ENCODE measurements around the gene MIF4GD. TPM values are rescaled to one million over a fixed set of nuclear protein-coding genes. Genes with fewer than 3 reads are reported as not detected.

Gene MIF4GD, protein sequence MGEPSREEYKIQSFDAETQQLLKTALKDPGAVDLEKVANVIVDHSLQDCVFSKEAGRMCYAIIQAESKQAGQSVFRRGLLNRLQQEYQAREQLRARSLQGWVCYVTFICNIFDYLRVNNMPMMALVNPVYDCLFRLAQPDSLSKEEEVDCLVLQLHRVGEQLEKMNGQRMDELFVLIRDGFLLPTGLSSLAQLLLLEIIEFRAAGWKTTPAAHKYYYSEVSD
- total RNA-seq (2022; extraction: Qiagen RNA extraction; ENCODE audit: low read depth), result 30.1 to 36.9 TPM (median 36.0 TPM) in 5 replicates

DNA sequence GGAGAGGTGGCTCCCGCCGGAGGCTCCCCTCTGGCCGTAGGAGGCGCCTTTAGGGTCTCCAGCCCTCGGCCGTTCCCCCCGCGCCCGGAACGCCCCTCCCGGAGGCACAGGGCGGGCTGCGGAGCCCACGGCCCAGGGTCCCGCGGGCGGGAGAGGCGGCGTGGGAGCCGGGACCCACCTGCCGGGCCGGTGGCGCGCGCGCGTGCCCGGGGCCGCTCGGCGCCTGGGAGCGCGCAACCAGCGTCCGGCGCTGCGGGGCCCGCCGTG, at the start of gene MIF4GD:
TSS of gene MIF4GD (minus strand) at position 266 of the 267 bp plus-strand sequence. CDS start 1,036 bp downstream, outside the sequence.

DNA sequence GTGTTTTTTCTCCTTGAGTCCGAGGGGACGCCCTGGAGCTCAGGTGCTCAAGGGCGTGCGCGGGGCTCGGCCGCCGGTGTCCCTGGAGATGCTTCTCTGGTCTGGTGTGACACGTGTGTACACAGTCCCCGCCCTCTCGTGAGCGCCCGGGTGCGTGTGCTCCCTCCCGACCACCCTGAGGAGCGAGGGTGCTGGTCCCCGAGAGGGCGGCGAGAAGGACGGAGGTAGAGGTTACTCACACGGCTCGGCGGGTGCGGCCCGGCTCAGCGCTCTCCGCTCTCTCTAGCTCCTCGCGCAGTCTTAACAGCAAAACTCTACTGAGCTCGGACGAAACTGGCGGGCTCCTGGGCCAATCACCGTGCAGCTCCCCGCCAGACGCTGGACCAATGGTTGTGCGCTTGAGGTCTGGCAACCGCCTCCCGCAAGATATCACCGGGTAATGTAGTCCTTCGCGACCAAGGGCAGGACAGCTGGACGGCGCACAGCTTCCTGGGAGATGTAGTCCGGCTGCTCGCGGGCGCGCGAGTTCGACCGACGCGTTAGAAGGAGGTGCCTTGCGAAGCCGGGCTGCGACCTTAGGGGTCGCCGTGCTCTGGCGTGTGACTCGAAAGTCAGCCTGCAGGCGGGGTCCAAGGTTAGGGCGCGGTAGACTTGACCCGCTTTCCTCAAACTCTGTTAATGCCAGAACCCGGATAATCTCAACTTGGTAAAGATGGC, 18.2 kb upstream of the MIF4GD start, which contains the start of gene SLC25A19:
TSS of gene SLC25A19 (minus strand) at position 319 of the 717 bp plus-strand sequence. CDS start 2,669 bp downstream, outside the sequence.

DNA sequence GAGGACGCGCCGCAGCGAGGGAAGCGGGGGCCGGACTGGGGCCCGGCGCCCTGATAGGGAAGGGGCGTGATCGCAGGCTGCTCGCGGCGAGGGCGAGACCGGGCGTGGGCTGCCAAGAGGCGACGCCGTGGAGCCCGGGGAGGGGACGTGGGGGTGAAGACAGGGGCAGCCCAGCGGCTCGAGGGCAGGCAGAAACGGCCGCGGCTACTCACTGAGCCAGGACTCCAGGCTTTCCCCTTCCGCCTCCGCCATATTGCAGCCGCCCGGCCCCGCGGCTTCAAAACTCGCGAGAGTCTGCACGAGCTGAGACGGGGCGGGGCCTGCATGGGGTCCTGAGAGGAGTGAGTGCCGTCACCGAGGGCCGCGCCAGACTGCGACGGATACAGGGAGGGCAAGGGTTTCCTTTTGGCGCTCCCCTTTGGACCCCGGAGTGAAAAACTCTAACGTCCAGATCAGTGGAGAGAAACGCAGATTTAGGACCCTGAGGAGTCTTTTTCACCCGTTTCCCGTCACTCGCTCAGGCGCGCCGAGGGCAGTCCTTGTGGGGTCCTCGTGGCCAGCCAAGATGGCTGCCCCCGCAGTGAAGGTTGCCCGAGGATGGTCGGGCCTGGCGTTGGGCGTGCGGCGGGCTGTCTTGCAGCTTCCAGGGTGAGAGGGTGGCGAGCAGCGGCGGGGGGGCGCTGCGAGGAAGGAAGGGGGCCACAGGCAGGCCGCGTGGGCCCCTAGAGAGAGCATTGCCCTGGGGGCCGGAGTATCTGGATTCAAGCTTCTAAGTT, 9.5 kb downstream of the MIF4GD start, which contains the start of the genes GGA3 and MRPS7:
TSS of gene GGA3 (minus strand) at position 271 of the 776 bp plus-strand sequence. CDS start at position 252, 19 bp downstream.
TSS of gene MRPS7 (plus strand) at position 544 of the 776 bp plus-strand sequence. CDS start at position 566, 22 bp downstream.

Other genes starting within 250 kb of the MIF4GD start
- gene ATP5PD, start 224.3 kb downstream of the MIF4GD start, total RNA-seq (2022; extraction: Qiagen RNA extraction; ENCODE audit: low read depth), result 479 to 548 TPM (median 503 TPM) in 5 replicates
- gene KCTD2, start 224.0 kb downstream of the MIF4GD start, total RNA-seq (2022; extraction: Qiagen RNA extraction; ENCODE audit: low read depth), result 27.8 to 28.7 TPM (median 27.9 TPM) in 5 replicates
- gene SLC16A5, start 183.3 kb downstream of the MIF4GD start, total RNA-seq (2022; extraction: Qiagen RNA extraction; ENCODE audit: low read depth), result 20.6 to 29.3 TPM (median 26.9 TPM) in 5 replicates
- 17.8 to 22.6 TPM (median 18.7 TPM) in 5 replicates for gene ARMC7, start 161.3 kb downstream of the MIF4GD start, total RNA-seq (2022; extraction: Qiagen RNA extraction; ENCODE audit: low read depth)
- gene NT5C, start 139.5 kb downstream of the MIF4GD start, total RNA-seq (2022; extraction: Qiagen RNA extraction; ENCODE audit: low read depth), result 87.9 to 130 TPM (median 123 TPM) in 5 replicates
- gene JPT1, start 116.7 kb downstream of the MIF4GD start, total RNA-seq (2022; extraction: Qiagen RNA extraction; ENCODE audit: low read depth), result 746 to 889 TPM (median 834 TPM) in 5 replicates
- 351 to 397 TPM (median 381 TPM) in 5 replicates for gene SUMO2, start 88.3 kb downstream of the MIF4GD start, total RNA-seq (2022; extraction: Qiagen RNA extraction; ENCODE audit: low read depth)
- 97.9 to 115 TPM (median 108 TPM) in 5 replicates for gene NUP85, start 65.6 kb downstream of the MIF4GD start, total RNA-seq (2022; extraction: Qiagen RNA extraction; ENCODE audit: low read depth)
- 25.0 to 33.0 TPM (median 28.9 TPM) in 5 replicates for gene GGA3, start 9.6 kb downstream of the MIF4GD start, total RNA-seq (2022; extraction: Qiagen RNA extraction; ENCODE audit: low read depth)
- gene MRPS7, start 9.4 kb downstream of the MIF4GD start, total RNA-seq (2022; extraction: Qiagen RNA extraction; ENCODE audit: low read depth), result 146 to 185 TPM (median 183 TPM) in 5 replicates
- 17.6 to 24.7 TPM (median 22.9 TPM) in 5 replicates for gene SLC25A19, start 18.2 kb upstream of the MIF4GD start, total RNA-seq (2022; extraction: Qiagen RNA extraction; ENCODE audit: low read depth)
- 94.4 to 114 TPM (median 98.5 TPM) in 5 replicates for gene GRB2, start 134.4 kb upstream of the MIF4GD start, total RNA-seq (2022; extraction: Qiagen RNA extraction; ENCODE audit: low read depth)
- 39.9 to 52.6 TPM (median 48.8 TPM) in 5 replicates for gene TMEM94, start 185.4 kb upstream of the MIF4GD start, total RNA-seq (2022; extraction: Qiagen RNA extraction; ENCODE audit: low read depth)
- 8.6 to 12.2 TPM (median 9.9 TPM) in 5 replicates for gene CASKIN2, start 244.3 kb upstream of the MIF4GD start, total RNA-seq (2022; extraction: Qiagen RNA extraction; ENCODE audit: low read depth)
- gene TSEN54, start 245.3 kb upstream of the MIF4GD start, total RNA-seq (2022; extraction: Qiagen RNA extraction; ENCODE audit: low read depth), result 27.8 to 51.0 TPM (median 44.6 TPM) in 5 replicates